GM18861 (cell line): Measurements from ENCODE around the gene PAFAH1B2.
"Not testable (repeated sequence)": the region's sequence is repeated elsewhere in the genome, so short reads cannot be mapped to it uniquely, and the experiment has no call there.

Experiments
- ATAC-seq: cut with Tn5 transposase; IDR thresholded peaks from one replicate; pipeline ENCODE4 v1.9.1; 2021; ENCODE audit not compliant: unreplicated experiment

Gene PAFAH1B2

GRCh38 chr11:117172724-117173421 lies 28.8 kb downstream of the PAFAH1B2 start:
- ATAC-seq = no peak

- no peak for ATAC-seq
These were observed 31.0 kb downstream of the PAFAH1B2 start for GRCh38 chr11:117175104-117175503.

- ATAC-seq = no peak
These were observed 31.7 kb downstream of the PAFAH1B2 start for GRCh38 chr11:117175781-117176180.

GRCh38 chr11:117176186-117176585 lies 32.1 kb downstream of the PAFAH1B2 start:
- no peak for ATAC-seq

- ATAC-seq = no peak
These were observed 33.6 kb downstream of the PAFAH1B2 start for GRCh38 chr11:117177534-117178209.

- peak; percentile 91 for ATAC-seq
These were observed 34.3 kb downstream of the PAFAH1B2 start, which contains the start of gene SIDT2 for GRCh38 chr11:117178210-117179034. SIDT2 (plus strand) TSS chr11:117178743; CDS start chr11:117179264, 521 bp downstream.

- peak; percentile 1 for ATAC-seq
These were observed 35.2 kb downstream of the PAFAH1B2 start for GRCh38 chr11:117179048-117179999.

- no peak for ATAC-seq
These were observed 35.9 kb downstream of the PAFAH1B2 start for GRCh38 chr11:117180020-117180419.

GRCh38 chr11:117180661-117181585 lies 36.8 kb downstream of the PAFAH1B2 start:
- no peak for ATAC-seq

GRCh38 chr11:117181586-117182550 lies 37.8 kb downstream of the PAFAH1B2 start:
- ATAC-seq = no peak

- no peak for ATAC-seq
These were observed 38.5 kb downstream of the PAFAH1B2 start for GRCh38 chr11:117182551-117182935.

- ATAC-seq = not testable (repeated sequence)
These were observed 39.1 kb downstream of the PAFAH1B2 start for GRCh38 chr11:117183178-117183577.

GRCh38 chr11:117183724-117184349 lies 39.8 kb downstream of the PAFAH1B2 start:
- ATAC-seq = no peak

- no peak for ATAC-seq
These were observed 41.8 kb downstream of the PAFAH1B2 start for GRCh38 chr11:117185736-117186430.

- no peak for ATAC-seq
These were observed 42.3 kb downstream of the PAFAH1B2 start for GRCh38 chr11:117186431-117186761.

- no peak for ATAC-seq
These were observed 42.9 kb downstream of the PAFAH1B2 start for GRCh38 chr11:117187007-117187406.

- no peak for ATAC-seq
These were observed 43.3 kb downstream of the PAFAH1B2 start for GRCh38 chr11:117187428-117187798.
